ENCODE measurements around the gene JAK2. TPM values are rescaled to one million over a fixed set of nuclear protein-coding genes. Genes with fewer than 3 reads are reported as not detected.
"Not testable (repeated sequence)": the region's sequence is repeated elsewhere in the genome, so short reads cannot be mapped to it uniquely, and the experiment has no call there.

Gene JAK2
- polyA plus RNA-seq, 2 of the 4 experiments (the other 2 are of a cell fraction) = 2.9 to 7.7 TPM

- TF ChIP-seq CBX2 (IDR thresholded peaks at IDR 0.05; ENCODE audit: borderline replicate concordance, low read depth) (no peak), NR3C1 (IDR thresholded peaks at IDR 0.05) (no peak), EP300 (IDR thresholded peaks at IDR 0.05) (no peak), HOXB5 (CRISPR knock-in tag; IDR thresholded peaks at IDR 0.05) (no peak), SREBF2 (IDR thresholded peaks at IDR 0.05) (no peak), ZNF302 (CRISPR knock-in tag; IDR thresholded peaks at IDR 0.05) (no peak), CTCF (IDR thresholded peaks at IDR 0.05) (no peak), CBX8 (IDR thresholded peaks at IDR 0.05) (no peak), HES2 (IDR thresholded peaks at IDR 0.05) (no peak), KDM5A (IDR thresholded peaks at IDR 0.05) (no peak), FOXS1 (CRISPR knock-in tag; IDR thresholded peaks at IDR 0.05) (no peak), NFE2L2 (conservative IDR thresholded peaks at IDR 0.05; ENCODE audit: low read length) (no peak), ESRRA (IDR thresholded peaks at IDR 0.05; ENCODE audit: borderline replicate concordance, low read length) (no peak), ZC3H11A (IDR thresholded peaks at IDR 0.05) (no peak), HMGXB4 (CRISPR knock-in tag; IDR thresholded peaks at IDR 0.05; ENCODE audit: borderline replicate concordance) (no peak), RCOR1 (IDR thresholded peaks at IDR 0.05; ENCODE audit: low read depth, low read length) (no peak)
- 55% methylated on average over 1 of the region's 1 CpG for WGBS (ENCODE audit: missing lambda C conversion rate)
- POLR2A ChIA-PET = no interaction called here
- CTCF ChIA-PET = interaction anchor here (1.3 to 3.1 kb wide), 2 partner anchors 15 to 176 kb away, joined by 3 to 14 read pairs; no protein-coding TSS in a partner anchor
- FAIRE-seq = no peak
- Histone ChIP-seq H3K27ac (no peak overlapping the region), H3K4me3 (no peak overlapping the region), H3K9me3 (no peaks in the 10 kb centered on the region), H3K4me1 (no peaks in the 10 kb centered on the region), H3K4me2 (no peak overlapping the region)
- no peak for ATAC-seq
- no peak for DNase-seq (ENCODE audit: low read depth in 1 of 2, low spot score in 1 of 2)
These were observed 45.9 kb upstream of the JAK2 start for GRCh38 chr9:4939118-4939561.

GRCh38 chr9:4942042-4942691, 42.9 kb upstream of the JAK2 start:
- H3K9me3 ChIP-seq; H3K4me2 ChIP-seq; ATAC-seq; POLR2A ChIA-PET; H3K27ac ChIP-seq; H3K4me1 ChIP-seq; DNase-seq (ENCODE audit: low read depth in 1 of 2, low spot score in 1 of 2); H3K4me3 ChIP-seq: not testable (repeated sequence)
- CTCF ChIA-PET = interaction anchor here (0.6 to 0.7 kb wide), 3 partner anchors 31 to 184 kb away, joined by 3 to 4 read pairs (median 3); no protein-coding TSS in a partner anchor
- peak; percentile 56 for FAIRE-seq
- WGBS (ENCODE audit: missing lambda C conversion rate) = 76% methylated on average over 7 of the region's 7 CpGs

- 67% methylated on average over 4 of the region's 4 CpGs for WGBS (ENCODE audit: missing lambda C conversion rate)
- no peak for FAIRE-seq
These were observed 41.7 kb upstream of the JAK2 start for GRCh38 chr9:4943346-4943745.

More at GRCh38 chr9:4943346-4943745, 41.7 kb upstream of the JAK2 start:
- Histone ChIP-seq H3K4me2 (no peak overlapping the region), H3K9me3 (no peaks in the 10 kb centered on the region), H3K4me3 (no peak overlapping the region), H3K27ac (no peak overlapping the region), H3K4me1 (no peaks in the 10 kb centered on the region)
- POLR2A ChIA-PET = interaction anchor here (1.1 kb wide), 1 partner anchor 41 kb away, joined by 3 read pairs; the partner anchor contains the start of gene JAK2
- DNase-seq (ENCODE audit: low read depth in 1 of 2, low spot score in 1 of 2) = no peak
- CTCF ChIA-PET = interaction anchor here (0.9 kb wide), 1 partner anchor 18 kb away, joined by 4 read pairs; no protein-coding TSS in a partner anchor
- no peak for ATAC-seq
- TF ChIP-seq JUN (IDR thresholded peaks at IDR 0.05) (no peak), FOXS1 (CRISPR knock-in tag; IDR thresholded peaks at IDR 0.05) (no peak), ATOH8 (CRISPR knock-in tag; IDR thresholded peaks at IDR 0.05; ENCODE audit: low read depth) (no peak), POLR2A (IDR thresholded peaks at IDR 0.05; ENCODE audit: low read length) (no peak), CTCF (IDR thresholded peaks at IDR 0.05) (no peak), JUNB (IDR thresholded peaks at IDR 0.05) (no peak), E2F6 (IDR thresholded peaks at IDR 0.05; ENCODE audit: borderline replicate concordance, low read depth) (no peak), ESRRA (IDR thresholded peaks at IDR 0.05; ENCODE audit: borderline replicate concordance, low read length) (no peak), HOXB13 (CRISPR knock-in tag; IDR thresholded peaks at IDR 0.05; ENCODE audit: low read depth) (no peak), USF2 (IDR thresholded peaks at IDR 0.05) (no peak), HDAC2 (IDR thresholded peaks at IDR 0.05) (no peak), FOSB (CRISPR knock-in tag; IDR thresholded peaks at IDR 0.05) (no peak), KDM5A (IDR thresholded peaks at IDR 0.05) (no peak)

All from A549 (cell line).